Naive thymus-derived CD4-positive, alpha-beta T cell (primary cell): ENCODE measurements around the gene TERT. TPM values are rescaled to one million over a fixed set of nuclear protein-coding genes. Genes with fewer than 3 reads are reported as not detected.

Source experiments
- ATAC-seq: fragments of 150-1000 bp; cut with Tn5 transposase; 2 replicates; pipeline ENCODE4 v1.10.0; 2021; ENCODE audit warnings: mild to moderate bottlenecking, moderate library complexity
- CTCF ChIA-PET: fragments of 350-600 bp; sonication (Branson Sonifier 250); formaldehyde crosslinking; loops from one replicate; lab custom pipeline; 2021; ENCODE audit warnings: antibody characterized with exemption; lab: Charles Lee
- POLR2A ChIA-PET: fragments of 350-600 bp; sonication (Branson Sonifier 250); formaldehyde crosslinking; loops from one replicate; lab custom pipeline; 2021; ENCODE audit warnings: antibody characterized with exemption, inconsistent platforms; lab: Charles Lee
- DNase-seq, 9 donors: peaks; one replicate each; pipeline versions ENCODE4 v3.0.0 to v3.0.0-alpha.2; 2020 to 2022; ENCODE audit warnings: mixed read lengths in 1 of 9
- H3K27ac ChIP-seq: one replicate; pipeline ENCODE4 v1.7.0; 2013; ENCODE audit warnings: mild to moderate bottlenecking, low read depth, low read length, moderate library complexity
- H3K27me3 ChIP-seq, 2 donors: one replicate each; pipeline ENCODE4 v1.7.0; 2013; ENCODE audit warnings: low read length in 2 of 2, mild to moderate bottlenecking in 2 of 2, moderate library complexity in 2 of 2; ENCODE audit not compliant: control insufficient read depth in 2 of 2, insufficient read depth in 2 of 2
- H3K36me3 ChIP-seq, 3 experiments: 1 replicate in 2 of 3; 2 replicates in 1 of 3; pipeline ENCODE4 v1.7.0; 2013; ENCODE audit warnings: low read length in 3 of 3, mild to moderate bottlenecking in 3 of 3, moderate library complexity in 1 of 3; ENCODE audit not compliant: insufficient read depth in 3 of 3, control insufficient read depth in 2 of 3
- H3K4me1 ChIP-seq, 2 donors: one replicate each; pipeline ENCODE4 v1.7.0; 2013; ENCODE audit warnings: low read length in 2 of 2, mild to moderate bottlenecking in 2 of 2, moderate library complexity in 1 of 2; ENCODE audit not compliant: control insufficient read depth in 2 of 2, insufficient read depth in 2 of 2
- H3K4me3 ChIP-seq: 2 replicates; pipeline ENCODE4 v1.7.0; 2013; ENCODE audit warnings: mild to moderate bottlenecking, low read length
- H3K9me3 ChIP-seq, 3 experiments: 1 replicate in 2 of 3; 2 replicates in 1 of 3; pipeline ENCODE4 v1.7.0; 2013; ENCODE audit warnings: low read length in 3 of 3; ENCODE audit not compliant: control insufficient read depth in 2 of 3
- H3K27ac Mint-ChIP-seq, 9 donors: one replicate each; pipeline ENCODE4 v1.8.0; 2020 to 2022; ENCODE audit warnings: mixed read lengths in 9 of 9, mild to moderate bottlenecking in 8 of 9, moderate library complexity in 5 of 9, inconsistent platforms in 2 of 9
- H3K27me3 Mint-ChIP-seq, 5 donors: one replicate each; pipeline ENCODE4 v1.8.0; 2021 to 2022; ENCODE audit warnings: mixed read lengths in 5 of 5, mild to moderate bottlenecking in 1 of 5
- H3K36me3 Mint-ChIP-seq, 5 donors: one replicate each; pipeline ENCODE4 v1.8.0; 2020 to 2022; ENCODE audit warnings: mixed read lengths in 5 of 5, mild to moderate bottlenecking in 3 of 5, inconsistent platforms in 1 of 5
- H3K4me1 Mint-ChIP-seq, 7 donors: one replicate each; pipeline ENCODE4 v1.8.0; 2020 to 2022; ENCODE audit warnings: mixed read lengths in 7 of 7, mild to moderate bottlenecking in 3 of 7, inconsistent platforms in 1 of 7
- H3K4me3 Mint-ChIP-seq, 10 donors: one replicate each; pipeline ENCODE4 v1.8.0; 2020 to 2022; ENCODE audit warnings: mild to moderate bottlenecking in 10 of 10, mixed read lengths in 10 of 10, moderate library complexity in 6 of 10, inconsistent platforms in 2 of 10
- H3K9me3 Mint-ChIP-seq, 11 donors: one replicate each; pipeline ENCODE4 v1.8.0; 2020 to 2022; ENCODE audit warnings: mixed read lengths in 11 of 11, mild to moderate bottlenecking in 4 of 11, inconsistent platforms in 1 of 11, moderate library complexity in 1 of 11
- intact Hi-C, 2 donors: fragments of 100-400 bp; cut with micrococcal nuclease; formaldehyde crosslinking; loops; one replicate each; pipeline ENCODE4 v1.15.1; 2023
- polyA plus RNA-seq, 2 donors: library from polyadenylated mRNA; unstranded; fragments of 300-500 nt; fragmentation: Illumina TruSeq; gene quantifications; one replicate each; pipeline ENCODE4 v1.2.3, GENCODE V29; 2021
- total RNA-seq, 6 experiments: library from RNA in 5 of 6; stranded (reverse) in 5 of 6; gene quantifications; 1 replicate in 5 of 6; 2 replicates in 1 of 6; pipeline ENCODE4 v1.2.3 and lab custom pipeline; 2021 to 2026

Gene TERT
- total and polyA plus RNA-seq, 7 experiments from 2014 or later: 0.13 to 3.3 (median 1.3) TPM; not detected in 1

DNA sequence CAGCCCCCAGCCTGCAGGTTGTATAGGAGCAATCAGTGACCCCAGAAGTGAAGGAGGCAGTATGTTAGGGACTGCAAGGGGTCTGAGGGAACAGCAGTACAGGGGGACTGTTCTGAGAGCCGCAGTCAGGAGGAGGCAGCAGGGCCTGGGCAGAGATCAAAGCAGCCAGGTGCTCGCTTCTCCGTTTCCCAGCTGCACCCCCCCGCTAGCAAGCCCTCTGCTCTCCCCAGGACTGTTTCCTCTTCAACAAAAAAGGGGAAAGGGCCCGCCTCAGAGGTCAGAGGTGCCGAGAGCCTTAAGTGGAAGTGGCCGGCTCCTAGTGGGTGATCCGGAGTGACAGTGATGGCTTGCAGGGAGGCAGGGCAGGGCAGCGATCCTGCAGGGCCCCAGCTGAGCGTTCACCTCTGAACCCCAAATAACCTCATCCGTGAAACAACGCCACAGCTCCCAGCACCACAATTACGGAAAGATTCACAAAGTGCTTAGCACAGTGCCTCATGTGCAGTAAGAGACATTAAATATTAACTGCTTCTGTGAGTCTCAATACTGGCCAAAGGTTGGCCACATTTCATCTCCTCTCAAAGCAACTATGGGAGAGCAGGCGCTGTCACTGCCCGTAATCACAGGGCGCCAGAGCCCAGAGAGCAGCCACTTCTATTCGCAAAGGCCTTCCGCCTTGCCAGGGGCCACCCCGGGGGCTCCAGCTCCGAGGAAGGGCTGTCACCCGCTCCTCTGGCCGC lies 42.1 kb upstream of the TERT start:
- H3K36me3 Mint-ChIP-seq: peaks cover 3 to 46% (median 17%) of the 10 kb centered on the region in 5 donors
- POLR2A ChIA-PET: interaction anchor here (1.2 kb wide), 1 partner anchor 20 kb away, joined by 3 read pairs; no protein-coding TSS in a partner anchor

GRCh38 chr5:1336106-1336561 lies 41.3 kb upstream of the TERT start:
- H3K36me3 Mint-ChIP-seq: peaks cover 3 to 42% (median 14%) of the 10 kb centered on the region in 5 donors
- no peaks in the 10 kb centered on the region for H3K27me3 ChIP-seq
- peak overlapping the region in 6 of 9 donors; percentile 28 to 82 (median 70) for H3K27ac Mint-ChIP-seq
- POLR2A ChIA-PET: interaction anchor here (0.9 kb wide), 1 partner anchor 16 kb away, joined by 3 read pairs; no protein-coding TSS in a partner anchor
- intact Hi-C loops: no loop called here
- CTCF ChIA-PET: interaction anchor here (1.3 kb wide), 1 partner anchor 169 kb away, joined by 3 read pairs; no protein-coding TSS in a partner anchor
- H3K4me1 Mint-ChIP-seq: peaks cover 10 to 28% (median 20%) of the 10 kb centered on the region in 7 donors
- peaks cover 0 to 6% of the 10 kb centered on the region in 2 donors for H3K4me1 ChIP-seq
- peaks cover 21 to 96% (median 41%) of the 10 kb centered on the region in 3 experiments for H3K36me3 ChIP-seq
- H3K4me3 Mint-ChIP-seq: peak overlapping the region in 7 of 10 donors; percentile 27 to 75 (median 54)
- no peaks in the 10 kb centered on the region for H3K9me3 Mint-ChIP-seq
- no peaks in the 10 kb centered on the region for H3K9me3 ChIP-seq
- no peak for DNase-seq
- H3K4me3 ChIP-seq: no peak overlapping the region
- H3K27ac ChIP-seq: no peak overlapping the region
- no peaks in the 10 kb centered on the region for H3K27me3 Mint-ChIP-seq
- peak; percentile 22 for ATAC-seq

More for the DNA sequence above, 42.1 kb upstream of the TERT start:
- no peak for DNase-seq
- Mint-ChIP-seq H3K27me3 (no peaks in the 10 kb centered on the region), H3K4me3 (peak overlapping the region in 2 of 10 donors; percentile 50 to 58), H3K9me3 (no peaks in the 10 kb centered on the region), H3K27ac (peak overlapping the region in 5 of 9 donors; percentile 54 to 82 (median 78)), H3K4me1 (peaks cover 10 to 36% (median 26%) of the 10 kb centered on the region in 7 donors)
- ATAC-seq: no peak
- intact Hi-C loops: no loop called here
- peaks cover 16 to 96% (median 44%) of the 10 kb centered on the region in 3 experiments for H3K36me3 ChIP-seq
- no peak overlapping the region for H3K27ac ChIP-seq
- H3K27me3 ChIP-seq: no peaks in the 10 kb centered on the region
- H3K4me3 ChIP-seq: no peak overlapping the region
- H3K4me1 ChIP-seq: peaks cover 0 to 6% of the 10 kb centered on the region in 2 donors
- no peaks in the 10 kb centered on the region for H3K9me3 ChIP-seq
- CTCF ChIA-PET: interaction anchor here (0.8 to 1.3 kb wide), 2 partner anchors 86 to 170 kb away, joined by 3 read pairs; no protein-coding TSS in a partner anchor

DNA sequence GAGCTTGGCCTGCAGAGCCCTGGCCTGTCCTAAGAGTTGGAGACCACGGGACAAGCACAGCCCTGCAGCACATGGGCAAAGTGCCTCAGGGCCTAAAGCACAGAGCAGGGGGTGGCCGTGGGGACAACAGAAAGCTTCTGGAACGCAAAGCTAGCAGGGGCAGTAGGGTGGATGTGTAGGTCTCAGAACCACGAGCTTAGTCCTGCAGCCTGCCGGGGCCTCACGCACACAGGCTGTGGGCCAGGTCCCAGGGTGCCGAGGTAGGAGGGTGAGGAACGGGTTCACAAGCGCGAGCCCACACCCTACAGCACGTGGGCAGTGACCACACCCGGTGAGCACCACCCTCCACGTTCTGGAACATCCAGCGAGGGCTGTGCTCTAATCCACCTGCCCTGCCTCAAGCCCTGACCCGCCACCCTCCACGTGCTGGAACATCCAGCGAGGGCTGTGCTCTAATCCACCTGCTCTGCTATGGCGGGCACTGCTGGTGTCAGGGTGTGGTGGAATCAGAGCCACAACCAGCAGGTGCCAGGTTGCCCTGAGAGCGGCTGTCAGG lies 40.8 kb upstream of the TERT start:
- H3K4me3 Mint-ChIP-seq: peak overlapping the region in 3 of 10 donors; percentile 50 to 58 (median 54)

DNA sequence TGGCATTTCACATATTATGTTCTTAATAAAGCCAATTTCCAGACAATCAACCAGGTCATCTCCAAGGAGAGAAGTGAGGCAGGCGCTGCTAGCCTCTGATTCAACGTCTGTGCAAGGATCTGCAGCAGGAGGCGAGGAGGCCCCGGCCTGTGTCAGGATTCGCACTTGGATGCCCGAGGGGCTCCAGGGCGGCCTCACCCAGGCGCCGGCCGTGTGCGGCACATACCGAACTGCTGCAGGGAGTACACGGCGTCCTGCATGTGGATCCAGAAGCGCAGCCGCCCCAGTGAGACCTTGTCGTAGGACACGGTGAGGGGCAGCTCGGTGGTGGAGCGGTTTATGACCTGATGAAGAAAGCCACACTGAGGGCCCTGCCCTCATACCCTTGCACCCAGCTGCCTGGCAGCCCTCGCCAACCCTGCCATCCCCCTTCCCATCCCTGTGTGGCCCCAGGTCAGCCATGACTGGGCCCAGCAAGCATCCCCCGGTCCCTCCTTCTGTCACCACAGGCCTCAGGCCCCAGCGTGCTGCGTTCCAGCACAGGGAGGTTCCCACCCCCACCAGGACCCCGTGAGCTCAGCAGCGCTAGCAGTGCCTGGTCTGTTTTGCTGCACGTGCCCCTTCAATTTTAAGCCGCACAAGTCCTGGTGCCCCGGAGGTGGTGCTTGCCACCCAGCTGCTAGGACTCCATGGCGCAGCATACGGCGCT lies 40.1 kb upstream of the TERT start:
- peaks cover 21 to 97% (median 35%) of the 10 kb centered on the region in 3 experiments for H3K36me3 ChIP-seq
- no peaks in the 10 kb centered on the region for H3K9me3 ChIP-seq
- no peak overlapping the region for H3K4me3 Mint-ChIP-seq
- no peaks in the 10 kb centered on the region for H3K9me3 Mint-ChIP-seq
- no peak for ATAC-seq
- H3K4me1 Mint-ChIP-seq: peaks cover 9 to 20% (median 15%) of the 10 kb centered on the region in 7 donors
- intact Hi-C loops: no loop called here
- H3K27ac Mint-ChIP-seq: no peak overlapping the region
- H3K27ac ChIP-seq: no peak overlapping the region
- no peak overlapping the region for H3K4me3 ChIP-seq
- H3K27me3 Mint-ChIP-seq: no peaks in the 10 kb centered on the region
- ChIA-PET POLR2A (no interaction called here), CTCF (interaction anchor here (0.6 kb wide), 1 partner anchor 218 kb away, joined by 6 read pairs; no protein-coding TSS in a partner anchor)
- peaks cover 3 to 34% (median 9%) of the 10 kb centered on the region in 5 donors for H3K36me3 Mint-ChIP-seq
- no peak for DNase-seq
- H3K27me3 ChIP-seq: no peaks in the 10 kb centered on the region
- H3K4me1 ChIP-seq: peaks cover 0 to 6% of the 10 kb centered on the region in 2 donors

More for the DNA sequence above, 40.8 kb upstream of the TERT start:
- no peak overlapping the region for H3K27ac ChIP-seq
- H3K27me3 ChIP-seq: no peaks in the 10 kb centered on the region
- peaks cover 21 to 97% (median 40%) of the 10 kb centered on the region in 3 experiments for H3K36me3 ChIP-seq
- CTCF ChIA-PET: interaction anchor here (0.6 to 1.3 kb wide), 2 partner anchors 168 to 218 kb away, joined by 3 to 6 read pairs; no protein-coding TSS in a partner anchor
- POLR2A ChIA-PET: interaction anchor here (0.9 kb wide), 1 partner anchor 17 kb away, joined by 3 read pairs; no protein-coding TSS in a partner anchor
- H3K9me3 ChIP-seq: no peaks in the 10 kb centered on the region
- no peak for DNase-seq
- no peak overlapping the region for H3K4me3 ChIP-seq
- intact Hi-C loops: no loop called here
- no peaks in the 10 kb centered on the region for H3K9me3 Mint-ChIP-seq
- peaks cover 0 to 6% of the 10 kb centered on the region in 2 donors for H3K4me1 ChIP-seq
- H3K27ac Mint-ChIP-seq: peak overlapping the region in 5 of 9 donors; percentile 28 to 82 (median 78)
- no peaks in the 10 kb centered on the region for H3K27me3 Mint-ChIP-seq
- H3K4me1 Mint-ChIP-seq: peaks cover 9 to 24% (median 17%) of the 10 kb centered on the region in 7 donors
- peak; percentile 18 for ATAC-seq
- peaks cover 3 to 38% (median 12%) of the 10 kb centered on the region in 5 donors for H3K36me3 Mint-ChIP-seq

DNA sequence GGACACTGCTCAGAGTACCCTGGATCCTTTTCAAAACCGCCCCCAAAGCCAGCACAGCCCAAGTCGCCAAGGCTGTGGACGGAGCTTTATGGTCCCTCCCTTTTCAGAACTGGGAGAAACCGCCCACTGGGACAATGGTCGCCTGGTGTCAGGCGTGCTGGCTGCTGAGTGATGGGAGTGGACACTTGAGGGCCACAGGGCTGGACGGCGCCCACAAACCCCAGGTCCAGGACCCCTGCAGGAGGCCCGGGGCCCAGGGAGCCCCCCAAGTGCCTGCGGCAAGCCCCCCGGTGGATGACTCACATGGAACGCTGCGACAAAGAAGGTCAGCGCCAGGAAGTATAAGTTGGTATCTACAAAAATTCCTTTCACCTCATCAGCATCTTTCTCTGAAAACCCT lies 39.1 kb upstream of the TERT start:
- peaks cover 3 to 33% (median 9%) of the 10 kb centered on the region in 5 donors for H3K36me3 Mint-ChIP-seq
- DNase-seq (no peak), ATAC-seq (no peak)
- no peak overlapping the region for H3K27ac Mint-ChIP-seq
- intact Hi-C loops: loop anchor here in 1 of 2 donors (2.0 kb wide), 1 partner anchor 17 kb away; no protein-coding TSS in a partner anchor
- ChIA-PET CTCF (interaction anchor here (0.5 kb wide), 1 partner anchor 79 kb away, joined by 3 read pairs; no protein-coding TSS in a partner anchor), POLR2A (interaction anchor here (0.9 kb wide), 1 partner anchor 19 kb away, joined by 3 read pairs; no protein-coding TSS in a partner anchor)
- H3K27me3 ChIP-seq: no peaks in the 10 kb centered on the region
- peaks cover 0 to 6% of the 10 kb centered on the region in 2 donors for H3K4me1 ChIP-seq
- no peaks in the 10 kb centered on the region for H3K9me3 ChIP-seq
- H3K27ac ChIP-seq: no peak overlapping the region
- H3K4me3 Mint-ChIP-seq: no peak overlapping the region
- H3K27me3 Mint-ChIP-seq: no peaks in the 10 kb centered on the region
- peaks cover 21 to 94% (median 33%) of the 10 kb centered on the region in 3 experiments for H3K36me3 ChIP-seq
- H3K4me3 ChIP-seq: no peak overlapping the region
- peaks cover 9 to 19% (median 15%) of the 10 kb centered on the region in 7 donors for H3K4me1 Mint-ChIP-seq
- no peaks in the 10 kb centered on the region for H3K9me3 Mint-ChIP-seq
